Caco-2 (cell line): ENCODE data around the gene DNAJC1. TPM values are rescaled to one million over a fixed set of nuclear protein-coding genes. Genes with fewer than 3 reads are reported as not detected.

Source experiments
- BruUV-seq: library from RNA; stranded (reverse); fragments of 400-500 nt; replicated peaks from 2 replicates; lab custom pipeline; 2021; lab: Mats Ljungman, UMichigan
- CTCF ChIA-PET: fragments of 300-600 bp; sonication (Branson Sonifier 250); formaldehyde crosslinking; loops from one replicate; lab custom pipeline; 2022; ENCODE audit warnings: antibody characterized with exemption; lab: Charles Lee
- POLR2A ChIA-PET: fragments of 300-600 bp; sonication (Branson Sonifier 250); formaldehyde crosslinking; loops from one replicate; lab custom pipeline; 2022; ENCODE audit warnings: antibody characterized with exemption; lab: Charles Lee
- DNase-seq, 2 experiments: peaks; one replicate each; pipeline versions ENCODE4 v3.0.0 to v3.0.0-alpha.2; 2020 to 2022
- H3K27me3 ChIP-seq: replicated peaks from 2 replicates; pipeline ENCODE4 v1.6.0; 2011; ENCODE audit warnings: low read length; ENCODE audit not compliant: control insufficient read depth, insufficient read depth
- H3K36me3 ChIP-seq: 2 replicates; pipeline ENCODE4 v1.5.1; 2011; ENCODE audit warnings: low read length; ENCODE audit not compliant: control insufficient read depth, insufficient read depth
- H3K4me1 ChIP-seq: fragments of 250-450 bp; sonication (Bioruptor Pico); 2 replicates; pipeline ENCODE4 v1.5.1; 2020; ENCODE audit warnings: mild to moderate bottlenecking
- H3K4me3 ChIP-seq: 2 replicates; pipeline ENCODE4 v1.5.1; 2011; ENCODE audit warnings: low read depth, mild to moderate bottlenecking, control low read depth, low read length
- H3K9me3 ChIP-seq: fragments of 250-450 bp; sonication (Bioruptor Pico); 2 replicates; pipeline ENCODE4 v1.5.1; 2020; ENCODE audit warnings: mild to moderate bottlenecking, moderate library complexity
- H3K27ac Mint-ChIP-seq: one replicate; pipeline ENCODE4 v1.8.0; 2022; ENCODE audit warnings: mixed read lengths; ENCODE audit not compliant: unreplicated experiment
- H3K27me3 Mint-ChIP-seq: one replicate; pipeline ENCODE4 v1.8.0; 2022; ENCODE audit warnings: mixed read lengths; ENCODE audit not compliant: insufficient read depth, unreplicated experiment
- H3K36me3 Mint-ChIP-seq: one replicate; pipeline ENCODE4 v1.8.0; 2022; ENCODE audit warnings: mild to moderate bottlenecking, mixed read lengths; ENCODE audit not compliant: insufficient read depth, unreplicated experiment
- H3K4me1 Mint-ChIP-seq: one replicate; pipeline ENCODE4 v1.8.0; 2022; ENCODE audit warnings: low read depth, mixed read lengths; ENCODE audit not compliant: unreplicated experiment
- H3K4me3 Mint-ChIP-seq: one replicate; pipeline ENCODE4 v1.8.0; 2022; ENCODE audit warnings: mild to moderate bottlenecking, moderate library complexity, mixed read lengths; ENCODE audit not compliant: unreplicated experiment
- H3K9me3 Mint-ChIP-seq: one replicate; pipeline ENCODE4 v1.8.0; 2022; ENCODE audit warnings: mixed read lengths; ENCODE audit not compliant: unreplicated experiment
- CTCF ChIP-seq, 2 experiments: fragments of 200-600 bp in 1 of 2; IDR thresholded peaks; 1 replicate in 1 of 2; 2 replicates in 1 of 2; pipeline versions ENCODE4 v1.5.1 to v1.8.0; 2011 to 2022; ENCODE audit warnings: antibody characterized with exemption in 1 of 2, control low read depth in 1 of 2, inconsistent platforms in 1 of 2, low read depth in 1 of 2, low read length in 1 of 2, mild to moderate bottlenecking in 1 of 2, moderate library complexity in 1 of 2; ENCODE audit not compliant: insufficient read depth in 1 of 2, severe bottlenecking in 1 of 2, unreplicated experiment in 1 of 2
- intact Hi-C: fragments of 100-400 bp; cut with micrococcal nuclease; formaldehyde crosslinking; loops from one replicate; pipeline ENCODE4 v1.10.0; 2022; ENCODE audit not compliant: unreplicated experiment
- total RNA-seq: library from RNA; stranded (reverse); gene quantifications from 2 replicates; pipeline ENCODE4 v1.2.3, GENCODE V29; 2022

Gene DNAJC1
- total RNA-seq, 1 experiment from 2014 or later: 50.7 TPM

GRCh38 chr10:21744223-21744622 is 259.3 kb downstream of the DNAJC1 start:
- no peak for TF ChIP-seq CTCF (IDR thresholded peaks at IDR 0.05; ENCODE audit: insufficient read depth in 1 of 2, low read depth in 1 of 2, low read length in 1 of 2, severe bottlenecking in 1 of 2, unreplicated experiment in 1 of 2)
- Histone ChIP-seq H3K4me3 (no peak overlapping the region), H3K27me3 (no peaks in the 10 kb centered on the region), H3K4me1 (peaks cover 1% of the 10 kb centered on the region), H3K9me3 (no peaks in the 10 kb centered on the region), H3K36me3 (peaks cover 7% of the 10 kb centered on the region; the same call in 1 of the 2 replicates)
- POLR2A ChIA-PET: no interaction called here
- Mint-ChIP-seq H3K9me3 (no peaks in the 10 kb centered on the region), H3K27me3 (no peaks in the 10 kb centered on the region), H3K4me1 (peaks cover 8% of the 10 kb centered on the region), H3K27ac (no peak overlapping the region), H3K36me3 (peaks cover 92% of the 10 kb centered on the region), H3K4me3 (no peak overlapping the region)
- intact Hi-C loops: no loop called here
- CTCF ChIA-PET: no interaction called here
- BruUV-seq: no TSS peak
- no peak for DNase-seq

- intact Hi-C loops: no loop called here
These were observed 260.7 kb downstream of the DNAJC1 start for GRCh38 chr10:21742740-21743412.

GRCh38 chr10:21740989-21741388 is 262.5 kb downstream of the DNAJC1 start:
- DNase-seq: no peak
- CTCF ChIA-PET: no interaction called here
- H3K9me3 ChIP-seq: no peaks in the 10 kb centered on the region
- H3K27me3 ChIP-seq: no peaks in the 10 kb centered on the region
- no peak overlapping the region for H3K4me3 ChIP-seq
- H3K4me1 ChIP-seq: no peaks in the 10 kb centered on the region
- Mint-ChIP-seq H3K4me3 (no peak overlapping the region), H3K27ac (no peak overlapping the region), H3K27me3 (no peaks in the 10 kb centered on the region), H3K4me1 (no peaks in the 10 kb centered on the region), H3K36me3 (peaks cover 86% of the 10 kb centered on the region), H3K9me3 (no peaks in the 10 kb centered on the region)
- H3K36me3 ChIP-seq: peaks cover 10% of the 10 kb centered on the region
- intact Hi-C loops: no loop called here
- no TSS peak for BruUV-seq
- TF ChIP-seq CTCF (IDR thresholded peaks at IDR 0.05; ENCODE audit: insufficient read depth in 1 of 2, low read depth in 1 of 2, low read length in 1 of 2, severe bottlenecking in 1 of 2, unreplicated experiment in 1 of 2): no peak
- POLR2A ChIA-PET: no interaction called here

More at GRCh38 chr10:21742740-21743412, 260.7 kb downstream of the DNAJC1 start:
- Mint-ChIP-seq H3K36me3 (peaks cover 90% of the 10 kb centered on the region), H3K4me3 (no peak overlapping the region), H3K27me3 (no peaks in the 10 kb centered on the region), H3K4me1 (peaks cover 6% of the 10 kb centered on the region), H3K27ac (no peak overlapping the region), H3K9me3 (no peaks in the 10 kb centered on the region)
- Histone ChIP-seq H3K4me1 (no peaks in the 10 kb centered on the region), H3K36me3 (peaks cover 7% of the 10 kb centered on the region; the same call in 1 of the 2 replicates), H3K27me3 (no peaks in the 10 kb centered on the region), H3K4me3 (no peak overlapping the region), H3K9me3 (no peaks in the 10 kb centered on the region)
- BruUV-seq: no TSS peak
- CTCF ChIA-PET: no interaction called here
- TF ChIP-seq CTCF (IDR thresholded peaks at IDR 0.05; ENCODE audit: insufficient read depth in 1 of 2, low read depth in 1 of 2, low read length in 1 of 2, severe bottlenecking in 1 of 2, unreplicated experiment in 1 of 2): no peak
- no peak for DNase-seq
- POLR2A ChIA-PET: interaction anchor here (0.6 kb wide), 1 partner anchor 73 kb away, joined by 3 read pairs; no protein-coding TSS in a partner anchor
